ENCODE data around the gene BMP6. TPM values are rescaled to one million over a fixed set of nuclear protein-coding genes. Genes with fewer than 3 reads are reported as not detected.
"Not testable (repeated sequence)": the region's sequence is repeated elsewhere in the genome, so short reads cannot be mapped to it uniquely, and the experiment has no call there.

The BMP6 gene
- total and polyA plus RNA-seq, 2 donors from 2014 or later, result 5.0 to 10.0 TPM

DNA sequence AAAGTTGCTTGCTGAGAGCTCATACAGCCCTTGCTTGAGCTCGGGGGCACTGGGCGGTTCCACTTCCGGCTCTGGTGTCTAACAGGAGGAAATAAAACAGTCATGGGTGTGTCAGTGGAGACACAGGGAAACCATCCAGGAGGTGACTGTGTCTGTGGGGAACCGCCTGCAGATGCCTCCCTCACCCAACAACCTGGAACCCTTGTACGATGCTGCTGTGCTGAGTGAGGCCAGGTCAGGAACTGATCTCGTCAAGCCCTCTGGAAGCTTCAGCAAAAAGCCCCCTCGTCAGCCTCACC is 169.2 kb downstream of the BMP6 start:
- intact Hi-C loops (cut with DNase I), result no loop called here

DNA sequence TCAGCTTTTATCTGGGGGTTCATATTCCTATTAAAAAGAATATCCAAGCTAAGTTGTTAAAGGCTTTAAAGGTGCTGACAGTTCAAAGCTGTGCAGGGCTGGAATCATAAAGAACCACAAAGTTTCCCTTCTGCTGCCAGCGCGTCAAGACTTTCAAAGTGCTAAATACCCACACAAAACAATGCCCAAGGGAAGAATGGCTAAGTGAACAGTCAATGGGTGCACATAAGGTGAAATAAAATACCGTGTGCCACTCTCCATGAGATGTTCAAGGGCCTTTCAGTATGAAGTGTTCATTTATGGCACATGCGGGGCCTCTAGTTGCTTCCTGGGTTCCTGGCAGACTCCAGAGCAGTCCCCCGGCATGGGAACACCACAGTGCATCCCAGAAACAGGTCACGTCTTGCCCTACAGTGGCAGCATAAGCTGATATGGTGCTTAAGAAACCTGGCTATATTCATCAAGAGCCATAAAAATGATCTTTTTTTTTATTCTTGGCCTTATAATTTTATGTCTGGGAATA is 170.6 kb downstream of the BMP6 start:
- no peak for FAIRE-seq
- TF ChIP-seq, protein P1, sequence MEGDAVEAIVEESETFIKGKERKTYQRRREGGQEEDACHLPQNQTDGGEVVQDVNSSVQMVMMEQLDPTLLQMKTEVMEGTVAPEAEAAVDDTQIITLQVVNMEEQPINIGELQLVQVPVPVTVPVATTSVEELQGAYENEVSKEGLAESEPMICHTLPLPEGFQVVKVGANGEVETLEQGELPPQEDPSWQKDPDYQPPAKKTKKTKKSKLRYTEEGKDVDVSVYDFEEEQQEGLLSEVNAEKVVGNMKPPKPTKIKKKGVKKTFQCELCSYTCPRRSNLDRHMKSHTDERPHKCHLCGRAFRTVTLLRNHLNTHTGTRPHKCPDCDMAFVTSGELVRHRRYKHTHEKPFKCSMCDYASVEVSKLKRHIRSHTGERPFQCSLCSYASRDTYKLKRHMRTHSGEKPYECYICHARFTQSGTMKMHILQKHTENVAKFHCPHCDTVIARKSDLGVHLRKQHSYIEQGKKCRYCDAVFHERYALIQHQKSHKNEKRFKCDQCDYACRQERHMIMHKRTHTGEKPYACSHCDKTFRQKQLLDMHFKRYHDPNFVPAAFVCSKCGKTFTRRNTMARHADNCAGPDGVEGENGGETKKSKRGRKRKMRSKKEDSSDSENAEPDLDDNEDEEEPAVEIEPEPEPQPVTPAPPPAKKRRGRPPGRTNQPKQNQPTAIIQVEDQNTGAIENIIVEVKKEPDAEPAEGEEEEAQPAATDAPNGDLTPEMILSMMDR (IDR thresholded peaks at IDR 0.05; ENCODE audit: borderline replicate concordance, extremely low read depth, insufficient read depth), result no peak
- intact Hi-C loops (cut with DNase I), result no loop called here

More for the DNA sequence above, 169.2 kb downstream of the BMP6 start:
- no peak overlapping the region for H3K9ac ChIP-seq (ENCODE audit: low read length in 3 of 3)
- peaks cover 5 to 60% (median 42%) of the 10 kb centered on the region in 3 donors for H3K36me3 ChIP-seq (ENCODE audit: control insufficient read depth in 2 of 3, insufficient read depth in 3 of 3, low read length in 3 of 3)
- H3K27me3 ChIP-seq (ENCODE audit: control insufficient read depth, insufficient read depth, low read length), result no peaks in the 10 kb centered on the region
- DNase-seq (no peak), FAIRE-seq (no peak)
- H3K9me3 ChIP-seq (ENCODE audit: control insufficient read depth in 2 of 3, insufficient read depth in 1 of 3, low read length in 3 of 3), result no peaks in the 10 kb centered on the region
- H3K4me3 ChIP-seq (ENCODE audit: low read length in 3 of 3), result no peak overlapping the region
- TF ChIP-seq, protein P1 (IDR thresholded peaks at IDR 0.05; ENCODE audit: borderline replicate concordance, extremely low read depth, insufficient read depth), result no peak
- peaks cover 0 to 7% (median 5%) of the 10 kb centered on the region in 3 donors for H3K4me1 ChIP-seq (ENCODE audit: control insufficient read depth in 2 of 3, insufficient read depth in 2 of 3, low read depth in 1 of 3, low read length in 3 of 3)
- no peak overlapping the region for H3K27ac ChIP-seq (ENCODE audit: low read depth in 2 of 2, low read length in 2 of 2)

DNA sequence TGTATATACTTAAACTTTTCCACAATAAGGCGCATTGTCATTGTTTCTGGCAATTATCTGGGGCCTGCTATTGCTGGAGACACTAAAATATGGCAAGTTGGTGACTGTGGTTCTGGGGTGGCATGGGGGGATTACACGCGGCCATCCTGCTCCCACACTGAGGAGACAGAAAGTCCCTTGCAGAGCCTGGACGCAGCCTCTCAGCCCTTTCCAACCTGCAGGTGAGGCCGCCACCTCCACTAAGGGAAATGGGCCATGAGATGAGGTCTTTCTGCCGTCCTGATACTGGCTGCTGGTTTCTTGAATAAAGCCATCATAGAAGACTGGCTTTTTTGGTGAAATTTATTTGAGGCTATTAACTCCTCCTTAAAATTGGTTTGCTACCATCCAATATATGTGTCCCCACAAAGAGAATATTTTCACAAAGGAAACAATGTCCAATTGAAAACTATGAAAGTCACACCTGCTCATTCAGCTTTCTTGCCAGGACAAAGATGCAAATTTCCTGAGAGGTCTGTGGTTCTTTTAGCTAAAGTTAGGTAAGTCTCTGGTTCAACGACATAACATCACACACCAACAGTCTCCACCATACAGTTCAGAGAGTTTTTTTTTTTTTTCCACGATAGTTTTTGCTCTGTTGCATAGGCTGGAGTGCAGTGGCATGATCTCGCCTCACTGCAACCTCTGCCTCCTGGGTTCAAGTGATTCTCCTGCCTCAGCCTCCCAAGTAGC is 171.7 kb downstream of the BMP6 start:
- Histone ChIP-seq H3K4me3 (ENCODE audit: low read length in 3 of 3) (no peak overlapping the region), H3K36me3 (ENCODE audit: control insufficient read depth in 2 of 3, insufficient read depth in 3 of 3, low read length in 3 of 3) (peaks cover 5 to 63% (median 46%) of the 10 kb centered on the region in 3 donors), H3K4me1 (ENCODE audit: control insufficient read depth in 2 of 3, insufficient read depth in 2 of 3, low read depth in 1 of 3, low read length in 3 of 3) (peaks cover 0 to 8% (median 7%) of the 10 kb centered on the region in 3 donors), H3K9me3 (ENCODE audit: control insufficient read depth in 2 of 3, insufficient read depth in 1 of 3, low read length in 3 of 3) (no peaks in the 10 kb centered on the region), H3K27ac (ENCODE audit: low read depth in 2 of 2, low read length in 2 of 2) (no peak overlapping the region), H3K27me3 (ENCODE audit: control insufficient read depth, insufficient read depth, low read length) (no peaks in the 10 kb centered on the region), H3K9ac (ENCODE audit: low read length in 3 of 3) (no peak overlapping the region)
- FAIRE-seq (no peak), DNase-seq (no peak)
- TF ChIP-seq, protein P1 (IDR thresholded peaks at IDR 0.05; ENCODE audit: borderline replicate concordance, extremely low read depth, insufficient read depth), result no peak
- intact Hi-C loops (cut with DNase I), result no loop called here

More for the DNA sequence above, 170.6 kb downstream of the BMP6 start:
- H3K4me1 ChIP-seq (ENCODE audit: control insufficient read depth in 2 of 3, insufficient read depth in 2 of 3, low read depth in 1 of 3, low read length in 3 of 3), result peaks cover 0 to 8% (median 7%) of the 10 kb centered on the region in 3 donors
- DNase-seq, result no peak
- H3K36me3 ChIP-seq (ENCODE audit: control insufficient read depth in 2 of 3, insufficient read depth in 3 of 3, low read length in 3 of 3), result peaks cover 5 to 56% (median 35%) of the 10 kb centered on the region in 3 donors
- no peak overlapping the region for H3K27ac ChIP-seq (ENCODE audit: low read depth in 2 of 2, low read length in 2 of 2)
- H3K4me3 ChIP-seq (ENCODE audit: low read length in 3 of 3), result no peak overlapping the region
- H3K27me3 ChIP-seq (ENCODE audit: control insufficient read depth, insufficient read depth, low read length), result no peaks in the 10 kb centered on the region
- no peaks in the 10 kb centered on the region for H3K9me3 ChIP-seq (ENCODE audit: control insufficient read depth in 2 of 3, insufficient read depth in 1 of 3, low read length in 3 of 3)
- H3K9ac ChIP-seq (ENCODE audit: low read length in 3 of 3), result no peak overlapping the region

DNA sequence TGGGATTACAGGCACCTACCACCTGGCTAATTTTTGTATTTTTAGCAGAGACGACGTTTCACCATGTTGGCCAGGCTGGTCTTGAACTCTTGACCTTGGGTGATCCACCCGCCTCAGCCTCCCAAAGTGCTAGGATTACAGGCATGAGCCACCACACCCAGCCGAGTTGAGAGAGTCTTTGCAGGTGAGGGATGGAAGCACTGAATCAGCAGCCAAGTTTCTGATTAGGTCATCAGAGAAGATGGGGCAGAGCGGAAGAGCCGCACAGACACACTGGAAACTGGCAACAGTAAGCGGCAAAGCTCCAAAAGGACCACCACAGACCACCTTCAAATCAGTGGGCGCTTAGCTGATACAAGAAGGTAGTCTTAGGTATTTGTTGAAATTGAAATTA is 172.3 kb downstream of the BMP6 start:
- H3K27me3 ChIP-seq (ENCODE audit: control insufficient read depth, insufficient read depth, low read length); DNase-seq; intact Hi-C loops (cut with DNase I); H3K4me1 ChIP-seq (ENCODE audit: control insufficient read depth in 2 of 3, insufficient read depth in 2 of 3, low read depth in 1 of 3, low read length in 3 of 3); H3K9me3 ChIP-seq (ENCODE audit: control insufficient read depth in 2 of 3, insufficient read depth in 1 of 3, low read length in 3 of 3); H3K27ac ChIP-seq (ENCODE audit: low read depth in 2 of 2, low read length in 2 of 2); H3K9ac ChIP-seq (ENCODE audit: low read length in 3 of 3); FAIRE-seq; H3K4me3 ChIP-seq (ENCODE audit: low read length in 3 of 3): not testable (repeated sequence)
- H3K36me3 ChIP-seq (ENCODE audit: control insufficient read depth in 2 of 3, insufficient read depth in 3 of 3, low read length in 3 of 3), result peaks cover 5 to 66% (median 49%) of the 10 kb centered on the region in 3 donors
